Upper lobe of left lung (tissue), 6 donors: ENCODE data around the gene SPPL3. TPM values are rescaled to one million over a fixed set of nuclear protein-coding genes. Genes with fewer than 3 reads are reported as not detected.

Source experiments
- ATAC-seq, 2 donors: fragments of 200-7000 bp; cut with Tn5 transposase; one replicate each; pipeline ENCODE4 v1.9.1; 2022; ENCODE audit warnings: mild to moderate bottlenecking in 2 of 2, moderate library complexity in 2 of 2; ENCODE audit not compliant: low FRiP score in 2 of 2
- DNase-seq, 2 donors: peaks; one replicate each; pipeline ENCODE4 v3.0.0-alpha.2; 2019 to 2020
- H3K27ac ChIP-seq, 4 donors: fragments of 200-600 bp; sonication (generic); one replicate each; pipeline ENCODE4 v1.5.1; 2016 to 2019
- H3K27me3 ChIP-seq, 4 donors: fragments of 200-600 bp; sonication (generic); one replicate each; pipeline ENCODE4 v1.5.1; 2017 to 2019
- H3K36me3 ChIP-seq, 4 donors: fragments of 200-600 bp; sonication (generic); one replicate each; pipeline ENCODE4 v1.5.1; 2016 to 2019
- H3K4me1 ChIP-seq, 4 donors: fragments of 200-600 bp; sonication (generic); one replicate each; pipeline ENCODE4 v1.5.1; 2018 to 2019
- H3K4me3 ChIP-seq, 4 donors: fragments of 200-600 bp; sonication (generic); one replicate each; pipeline ENCODE4 v1.5.1; 2017 to 2019; ENCODE audit warnings: mild to moderate bottlenecking in 2 of 4, moderate library complexity in 1 of 4
- H3K9me3 ChIP-seq, 4 donors: fragments of 200-600 bp; sonication (generic); one replicate each; pipeline ENCODE4 v1.5.1; 2018 to 2019
- EP300 ChIP-seq, 4 donors: sonication (generic); formaldehyde crosslinking; IDR thresholded peaks; one replicate each; pipeline ENCODE4 v1.5.1; 2017; ENCODE audit warnings: antibody characterized with exemption in 4 of 4, control low read depth in 2 of 4
- POLR2A ChIP-seq, 4 donors: fragments of 450-650 bp; IDR thresholded peaks; one replicate each; pipeline ENCODE4 v1.5.1; 2016 to 2017; ENCODE audit warnings: antibody characterized with exemption in 4 of 4, mild to moderate bottlenecking in 2 of 4
- POLR2AphosphoS5 ChIP-seq, 2 donors: sonication (generic); formaldehyde crosslinking; IDR thresholded peaks; one replicate each; pipeline ENCODE4 v1.5.1; 2017; ENCODE audit warnings: antibody characterized with exemption in 2 of 2
- WGBS, 2 donors: methylation state at CpG; one replicate each; pipeline ENCODE4 v1.1.5; 2017 to 2018; 5-methylcytosine and 5-hydroxymethylcytosine counted together
- total RNA-seq, 6 donors: library from RNA; depleted of rRNA in 4 of 6; stranded (reverse); fragments of >200 nt in 4 of 6; gene quantifications; one replicate each; pipeline versions ENCODE4 v1.1.0 to v1.2.1, GENCODE V29; 2016 to 2021
- TF ChIP-seq, protein P1 (sequence below), 6 experiments: fragments of 450-650 bp in 4 of 6; fragments of 200-600 bp in 2 of 6; sonication (generic) in 2 of 6; IDR thresholded peaks; one replicate each; pipeline ENCODE4 v1.5.1; 2016 to 2019; ENCODE audit warnings: antibody characterized with exemption in 6 of 6
- donor health status: DM: no; HTN: no; CAD: no; lungs with moderate emphysema.
- donor health status: DM: no; HTN: yes; CAD: no; lungs with severe emphysema.

The SPPL3 gene
- total RNA-seq, 6 donors from 2014 or later: 17.8 to 44.3 (median 23.2) TPM

DNA sequence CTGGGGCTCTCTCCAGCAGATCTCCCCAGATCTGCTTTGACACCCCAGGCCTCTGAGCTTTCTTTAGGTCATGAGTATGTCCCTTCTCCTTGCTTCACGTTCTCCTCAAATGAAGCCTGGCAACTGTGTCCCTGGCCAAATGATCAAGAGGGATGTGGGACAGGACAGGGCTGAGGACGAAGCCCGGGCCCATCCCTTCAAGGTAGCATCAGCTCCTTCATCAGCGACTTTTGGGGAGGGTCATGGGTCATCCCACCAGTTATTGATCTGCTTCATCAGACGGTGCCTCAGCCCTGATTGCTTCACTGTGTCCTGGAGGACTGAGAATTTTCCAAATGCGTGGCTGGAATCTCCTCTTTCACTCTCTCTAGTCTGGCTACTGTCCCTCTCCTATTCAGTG is 146.2 kb downstream of the SPPL3 start:
- Histone ChIP-seq H3K27me3 (no peaks in the 10 kb centered on the region), H3K9me3 (no peaks in the 10 kb centered on the region), H3K27ac (no peak overlapping the region), H3K36me3 (peaks cover 0 to 26% (median 11%) of the 10 kb centered on the region in 4 donors), H3K4me1 (peaks cover 0 to 12% (median 4%) of the 10 kb centered on the region in 4 donors), H3K4me3 (no peak overlapping the region)
- WGBS, 2 donors: 94% methylated on average over 6 of the region's 6 CpGs
- DNase-seq (no peak), ATAC-seq (no peak)
- TF ChIP-seq POLR2AphosphoS5 (IDR thresholded peaks at IDR 0.05) (no peak), POLR2A (IDR thresholded peaks at IDR 0.05) (no peak), EP300 (IDR thresholded peaks at IDR 0.05) (no peak)
- TF ChIP-seq, protein P1, sequence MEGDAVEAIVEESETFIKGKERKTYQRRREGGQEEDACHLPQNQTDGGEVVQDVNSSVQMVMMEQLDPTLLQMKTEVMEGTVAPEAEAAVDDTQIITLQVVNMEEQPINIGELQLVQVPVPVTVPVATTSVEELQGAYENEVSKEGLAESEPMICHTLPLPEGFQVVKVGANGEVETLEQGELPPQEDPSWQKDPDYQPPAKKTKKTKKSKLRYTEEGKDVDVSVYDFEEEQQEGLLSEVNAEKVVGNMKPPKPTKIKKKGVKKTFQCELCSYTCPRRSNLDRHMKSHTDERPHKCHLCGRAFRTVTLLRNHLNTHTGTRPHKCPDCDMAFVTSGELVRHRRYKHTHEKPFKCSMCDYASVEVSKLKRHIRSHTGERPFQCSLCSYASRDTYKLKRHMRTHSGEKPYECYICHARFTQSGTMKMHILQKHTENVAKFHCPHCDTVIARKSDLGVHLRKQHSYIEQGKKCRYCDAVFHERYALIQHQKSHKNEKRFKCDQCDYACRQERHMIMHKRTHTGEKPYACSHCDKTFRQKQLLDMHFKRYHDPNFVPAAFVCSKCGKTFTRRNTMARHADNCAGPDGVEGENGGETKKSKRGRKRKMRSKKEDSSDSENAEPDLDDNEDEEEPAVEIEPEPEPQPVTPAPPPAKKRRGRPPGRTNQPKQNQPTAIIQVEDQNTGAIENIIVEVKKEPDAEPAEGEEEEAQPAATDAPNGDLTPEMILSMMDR (IDR thresholded peaks at IDR 0.05): no peak

DNA sequence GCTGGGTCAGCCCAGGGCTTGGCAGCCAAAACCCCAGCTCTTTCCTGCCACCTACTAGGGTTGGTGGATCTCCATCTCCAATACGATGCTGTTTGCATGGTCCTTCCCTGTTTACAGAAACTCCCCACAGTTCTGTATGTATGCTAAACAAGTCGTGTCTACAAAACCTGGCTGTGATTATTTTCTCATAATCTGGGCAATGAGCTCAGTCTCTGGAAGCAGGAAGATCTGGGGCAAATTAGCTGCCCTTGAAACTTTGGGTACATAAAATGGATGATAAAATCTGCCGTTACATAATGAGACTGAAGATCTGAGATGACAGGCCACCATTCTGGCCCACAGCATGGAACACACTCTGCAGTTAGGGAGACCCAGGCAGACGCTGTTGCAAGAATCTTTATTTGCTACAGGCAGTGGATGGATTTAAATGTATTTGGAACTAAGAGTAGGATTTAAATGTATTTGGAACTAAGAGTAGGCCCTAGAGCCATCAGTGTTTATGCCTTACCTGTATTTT is 146.9 kb downstream of the SPPL3 start:
- Histone ChIP-seq H3K27ac (no peak overlapping the region), H3K9me3 (no peaks in the 10 kb centered on the region), H3K36me3 (peaks cover 0 to 21% (median 8%) of the 10 kb centered on the region in 4 donors), H3K4me3 (no peak overlapping the region), H3K27me3 (no peaks in the 10 kb centered on the region), H3K4me1 (peaks cover 0 to 12% (median 4%) of the 10 kb centered on the region in 4 donors)
- no peak for ATAC-seq
- TF ChIP-seq POLR2AphosphoS5 (IDR thresholded peaks at IDR 0.05): no peak
- no peak for TF ChIP-seq POLR2A (IDR thresholded peaks at IDR 0.05)
- no peak for DNase-seq
- WGBS, 2 donors: 83 to 92% methylated on average over 4 of the region's 4 CpGs

DNA sequence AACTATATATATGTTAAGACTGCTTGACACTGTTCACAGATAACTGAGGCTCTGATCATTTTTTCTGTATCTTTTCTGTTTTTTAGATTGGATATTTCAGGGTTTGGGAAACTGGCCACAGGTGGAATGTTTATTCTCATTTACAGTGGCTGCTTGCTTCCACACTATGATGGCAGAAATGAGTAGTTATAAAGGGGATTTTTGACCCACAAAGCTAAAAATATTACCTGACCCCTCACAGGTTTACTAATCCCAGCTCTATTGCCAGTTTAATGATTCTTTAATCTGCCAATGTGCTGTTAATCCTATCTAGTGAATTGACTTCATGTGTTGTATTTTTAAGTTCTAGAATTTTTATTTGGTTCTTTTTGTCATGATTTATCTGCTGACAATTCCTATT is 148.9 kb downstream of the SPPL3 start:
- H3K27me3 ChIP-seq: no peaks in the 10 kb centered on the region
- DNase-seq (no peak), ATAC-seq (no peak)
- no peaks in the 10 kb centered on the region for H3K9me3 ChIP-seq
- no peak overlapping the region for H3K27ac ChIP-seq
- peaks cover 0 to 3% (median 0%) of the 10 kb centered on the region in 4 donors for H3K36me3 ChIP-seq
- TF ChIP-seq POLR2AphosphoS5 (IDR thresholded peaks at IDR 0.05) (no peak), EP300 (IDR thresholded peaks at IDR 0.05) (no peak), POLR2A (IDR thresholded peaks at IDR 0.05) (no peak)
- TF ChIP-seq, protein P1 (IDR thresholded peaks at IDR 0.05): no peak
- H3K4me3 ChIP-seq: no peak overlapping the region
- no peaks in the 10 kb centered on the region for H3K4me1 ChIP-seq

DNA sequence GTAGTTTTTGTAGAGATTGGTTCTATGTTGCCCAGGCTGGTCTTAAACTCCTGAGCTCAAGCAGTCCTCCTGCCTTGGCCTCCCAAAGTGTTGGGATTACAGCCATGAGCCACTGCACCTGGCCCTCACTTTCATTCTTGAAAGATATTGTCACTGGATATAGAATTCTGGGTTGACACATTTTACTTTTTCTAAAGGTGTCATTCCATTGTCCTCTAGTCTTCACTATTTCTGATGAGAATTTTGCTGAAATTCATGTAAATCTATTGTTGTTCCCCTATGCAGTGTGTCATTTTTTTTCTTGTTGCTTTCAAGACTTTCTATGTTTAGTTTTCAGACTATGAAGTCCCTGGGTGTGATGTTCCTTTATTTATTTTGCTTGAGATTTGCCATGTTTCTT is 149.4 kb downstream of the SPPL3 start:
- Histone ChIP-seq H3K9me3 (no peaks in the 10 kb centered on the region), H3K27ac (no peak overlapping the region), H3K4me3 (no peak overlapping the region), H3K4me1 (no peaks in the 10 kb centered on the region), H3K36me3 (no peaks in the 10 kb centered on the region), H3K27me3 (no peaks in the 10 kb centered on the region)
- TF ChIP-seq, protein P1 (IDR thresholded peaks at IDR 0.05): no peak
- TF ChIP-seq POLR2A (IDR thresholded peaks at IDR 0.05) (no peak), EP300 (IDR thresholded peaks at IDR 0.05) (no peak), POLR2AphosphoS5 (IDR thresholded peaks at IDR 0.05) (no peak)
- DNase-seq (no peak), ATAC-seq (no peak)

DNA sequence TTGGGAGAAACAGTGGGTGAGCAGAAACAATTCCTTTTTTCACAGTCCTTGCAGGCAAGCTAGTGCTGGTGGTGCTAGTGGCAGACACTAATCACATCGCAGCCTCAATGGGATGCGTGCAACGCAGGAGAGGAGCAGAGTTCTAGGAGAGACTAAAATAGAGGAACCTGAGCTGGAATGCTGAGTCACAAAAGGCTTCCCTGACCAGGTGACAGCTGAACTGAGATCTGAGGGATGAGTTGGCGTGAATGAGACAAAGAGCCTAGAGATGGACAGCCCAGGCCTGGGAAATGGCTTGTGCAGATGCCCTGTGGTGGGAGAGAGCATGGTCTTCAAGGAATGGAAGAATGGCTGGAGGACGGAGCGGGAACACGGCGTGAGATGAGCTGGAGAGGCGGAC is 152.8 kb downstream of the SPPL3 start:
- H3K27me3 ChIP-seq: no peaks in the 10 kb centered on the region
- ATAC-seq (no peak), DNase-seq (no peak)
- no peaks in the 10 kb centered on the region for H3K36me3 ChIP-seq
- no peak overlapping the region for H3K27ac ChIP-seq
- TF ChIP-seq, protein P1 (IDR thresholded peaks at IDR 0.05): no peak
- TF ChIP-seq POLR2A (IDR thresholded peaks at IDR 0.05): no peak
- TF ChIP-seq POLR2AphosphoS5 (IDR thresholded peaks at IDR 0.05): no peak
- TF ChIP-seq EP300 (IDR thresholded peaks at IDR 0.05): no peak
- no peaks in the 10 kb centered on the region for H3K4me1 ChIP-seq
- 91 to 96% methylated on average over 9 of the region's 9 CpGs for WGBS, 2 donors
- H3K9me3 ChIP-seq: no peaks in the 10 kb centered on the region
- H3K4me3 ChIP-seq: no peak overlapping the region
